ENCODE results near the gene CLDN7. TPM values are rescaled to one million over a fixed set of nuclear protein-coding genes. Genes with fewer than 3 reads are reported as not detected.
A peak's percentile ranks its signal among the peaks of the same experiment; 100 is the strongest.

The CLDN7 gene, protein sequence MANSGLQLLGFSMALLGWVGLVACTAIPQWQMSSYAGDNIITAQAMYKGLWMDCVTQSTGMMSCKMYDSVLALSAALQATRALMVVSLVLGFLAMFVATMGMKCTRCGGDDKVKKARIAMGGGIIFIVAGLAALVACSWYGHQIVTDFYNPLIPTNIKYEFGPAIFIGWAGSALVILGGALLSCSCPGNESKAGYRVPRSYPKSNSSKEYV
- total RNA-seq: 1 to 10 TPM; 1.1 to 1.2 TPM
- polyA plus RNA-seq (2013, experiment 1 of 2): 0.38 TPM
- 0.99 TPM for polyA plus RNA-seq (2013, experiment 2 of 2)
- total RNA-seq: 0 to 1.2 (median 0.31) reads per million in 172 experiments

DNA sequence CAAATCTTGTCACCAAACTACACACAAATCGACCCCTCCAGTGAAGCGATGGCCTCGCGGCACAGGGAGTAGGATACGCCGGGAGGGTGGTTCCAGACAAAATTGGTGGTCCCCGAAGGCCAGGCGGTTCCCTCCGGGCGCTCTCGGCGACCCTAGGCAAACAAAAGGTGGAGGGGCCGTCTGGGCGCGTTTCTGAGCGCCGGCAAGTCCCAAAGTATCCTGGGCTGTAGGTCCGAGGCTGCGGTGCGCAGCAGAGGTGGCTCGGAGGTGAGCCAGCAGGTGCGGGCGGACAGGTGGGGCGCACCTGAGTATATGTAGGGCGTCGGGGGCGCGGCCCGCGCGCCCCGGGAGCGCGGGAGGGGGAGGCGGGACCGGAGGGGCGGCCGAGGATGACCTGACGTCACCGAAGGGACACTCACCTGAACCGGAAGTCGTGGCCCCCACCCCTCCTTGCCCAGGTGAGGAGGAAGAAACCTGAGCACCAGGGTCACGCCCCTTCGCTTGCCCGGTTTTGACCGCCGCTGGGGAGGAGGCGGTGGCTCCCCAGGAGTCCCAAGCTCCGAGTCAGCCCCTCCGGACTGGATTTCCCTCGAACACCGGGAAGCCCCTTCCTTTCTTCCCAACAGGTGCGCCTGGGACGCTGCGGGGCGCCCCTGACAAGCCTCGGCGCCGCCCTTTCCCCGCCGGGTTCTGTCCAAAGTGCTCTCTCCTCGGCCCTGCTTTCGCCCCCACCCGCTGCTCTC lies at the start of gene CLDN7:
Gene CLDN7 (minus strand): TSS at position 287 of the 743 bp plus-strand sequence. CDS start 435 bp downstream, outside the sequence.
- POLR2A ChIA-PET: interaction anchor here (1.0 to 1.1 kb wide), 4 partner anchors 20 to 74 kb away, joined by 3 to 5 read pairs (median 4); partner anchors contain the start of genes ACAP1 and GABARAP
- peaks cover 15% of the 10 kb centered on the region for H3K27me3 Mint-ChIP-seq
- intact Hi-C loops (cut with DNase I, micrococcal nuclease): no loop called here
- H3K36me3 Mint-ChIP-seq (ENCODE audit: low read depth): peaks cover 15% of the 10 kb centered on the region
- ATAC-seq (ENCODE audit: poor library complexity) (peak; percentile 11), DNase-seq (peak in 2 of 14 experiments; percentile 30 to 51)
- Histone ChIP-seq H3K9me3 (ENCODE audit: control insufficient read depth in 1 of 2, insufficient read depth in 1 of 2, low read length in 2 of 2) (peaks cover 0 to 7% of the 10 kb centered on the region in 2 experiments), H3K27me3 (ENCODE audit: control insufficient read depth in 1 of 2, insufficient read depth in 2 of 2, low read length in 2 of 2) (peaks cover 12 to 13% of the 10 kb centered on the region in 2 experiments), H3K4me1 (ENCODE audit: insufficient read depth, low read length) (peaks cover 35% of the 10 kb centered on the region), H3K4me3 (ENCODE audit: low read length) (peak within 1 kb of the TSS; percentile 50), H3K27ac (ENCODE audit: low read depth in 1 of 2, low read length in 2 of 2) (peak within 1 kb of the TSS in 1 of 2 donors; percentile 21), H3K36me3 (ENCODE audit: insufficient read depth, low read length) (peaks cover 18% of the 10 kb centered on the region)
- H3K4me1 Mint-ChIP-seq (ENCODE audit: low read depth): peaks cover 28% of the 10 kb centered on the region
- H3K4me3 Mint-ChIP-seq: peak within 1 kb of the TSS; percentile 84
- H3K9me3 Mint-ChIP-seq: no peaks in the 10 kb centered on the region
- H3K27ac Mint-ChIP-seq: peak within 1 kb of the TSS; percentile 59
- CTCF ChIA-PET: no interaction called here
- TF ChIP-seq, protein P1, sequence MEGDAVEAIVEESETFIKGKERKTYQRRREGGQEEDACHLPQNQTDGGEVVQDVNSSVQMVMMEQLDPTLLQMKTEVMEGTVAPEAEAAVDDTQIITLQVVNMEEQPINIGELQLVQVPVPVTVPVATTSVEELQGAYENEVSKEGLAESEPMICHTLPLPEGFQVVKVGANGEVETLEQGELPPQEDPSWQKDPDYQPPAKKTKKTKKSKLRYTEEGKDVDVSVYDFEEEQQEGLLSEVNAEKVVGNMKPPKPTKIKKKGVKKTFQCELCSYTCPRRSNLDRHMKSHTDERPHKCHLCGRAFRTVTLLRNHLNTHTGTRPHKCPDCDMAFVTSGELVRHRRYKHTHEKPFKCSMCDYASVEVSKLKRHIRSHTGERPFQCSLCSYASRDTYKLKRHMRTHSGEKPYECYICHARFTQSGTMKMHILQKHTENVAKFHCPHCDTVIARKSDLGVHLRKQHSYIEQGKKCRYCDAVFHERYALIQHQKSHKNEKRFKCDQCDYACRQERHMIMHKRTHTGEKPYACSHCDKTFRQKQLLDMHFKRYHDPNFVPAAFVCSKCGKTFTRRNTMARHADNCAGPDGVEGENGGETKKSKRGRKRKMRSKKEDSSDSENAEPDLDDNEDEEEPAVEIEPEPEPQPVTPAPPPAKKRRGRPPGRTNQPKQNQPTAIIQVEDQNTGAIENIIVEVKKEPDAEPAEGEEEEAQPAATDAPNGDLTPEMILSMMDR (IDR thresholded peaks at IDR 0.05): no peak

GRCh38 chr17:7311110-7311705 lies 48.9 kb upstream of the CLDN7 start:
- POLR2A ChIA-PET: interaction anchor here (1.2 to 5.4 kb wide), 3 partner anchors 15 to 25 kb away, joined by 3 to 52 read pairs (median 46); partner anchors contain the start of genes ACAP1 and NEURL4
- Histone ChIP-seq H3K27ac (ENCODE audit: low read depth in 1 of 2, low read length in 2 of 2) (peak overlapping the region in 1 of 2 donors; percentile 97), H3K36me3 (ENCODE audit: insufficient read depth, low read length) (peaks cover 55% of the 10 kb centered on the region), H3K4me3 (ENCODE audit: low read length) (no peak overlapping the region), H3K9me3 (ENCODE audit: control insufficient read depth in 1 of 2, insufficient read depth in 1 of 2, low read length in 2 of 2) (no peaks in the 10 kb centered on the region), H3K4me1 (ENCODE audit: insufficient read depth, low read length) (peaks cover 73% of the 10 kb centered on the region), H3K27me3 (ENCODE audit: control insufficient read depth in 1 of 2, insufficient read depth in 2 of 2, low read length in 2 of 2) (no peaks in the 10 kb centered on the region)
- peak overlapping the region; percentile 98 for H3K27ac Mint-ChIP-seq
- no peaks in the 10 kb centered on the region for H3K27me3 Mint-ChIP-seq
- no peak for ATAC-seq (ENCODE audit: poor library complexity)
- no peak for DNase-seq
- CTCF ChIA-PET: no interaction called here
- H3K9me3 Mint-ChIP-seq: no peaks in the 10 kb centered on the region
- H3K4me3 Mint-ChIP-seq: peak overlapping the region; percentile 92
- H3K4me1 Mint-ChIP-seq (ENCODE audit: low read depth): peaks cover 78% of the 10 kb centered on the region
- H3K36me3 Mint-ChIP-seq (ENCODE audit: low read depth): peaks cover 85% of the 10 kb centered on the region
- TF ChIP-seq, protein P1 (IDR thresholded peaks at IDR 0.05): no peak
- intact Hi-C loops (cut with DNase I, micrococcal nuclease): no loop called here

- Histone ChIP-seq H3K36me3 (ENCODE audit: insufficient read depth, low read length) (peaks cover 55% of the 10 kb centered on the region), H3K27me3 (ENCODE audit: control insufficient read depth in 1 of 2, insufficient read depth in 2 of 2, low read length in 2 of 2) (no peaks in the 10 kb centered on the region), H3K27ac (ENCODE audit: low read depth in 1 of 2, low read length in 2 of 2) (peak overlapping the region; percentile 97 to 99), H3K4me3 (ENCODE audit: low read length) (peak overlapping the region; percentile 76), H3K9me3 (ENCODE audit: control insufficient read depth in 1 of 2, insufficient read depth in 1 of 2, low read length in 2 of 2) (no peaks in the 10 kb centered on the region), H3K4me1 (ENCODE audit: insufficient read depth, low read length) (peaks cover 64% of the 10 kb centered on the region)
- Mint-ChIP-seq H3K27ac (peak overlapping the region; percentile 98), H3K36me3 (ENCODE audit: low read depth) (peaks cover 73% of the 10 kb centered on the region), H3K4me3 (peak overlapping the region; percentile 92), H3K4me1 (ENCODE audit: low read depth) (peaks cover 68% of the 10 kb centered on the region), H3K9me3 (no peaks in the 10 kb centered on the region), H3K27me3 (no peaks in the 10 kb centered on the region)
- no peak for DNase-seq
- ATAC-seq (ENCODE audit: poor library complexity): no peak
- ChIA-PET CTCF (interaction anchor here (1.2 to 1.5 kb wide), 3 partner anchors 15 to 27 kb away, joined by 3 to 4 read pairs (median 3); partner anchors contain the start of genes ACAP1 and NEURL4), POLR2A (interaction anchor here (0.6 to 4.1 kb wide), 13 partner anchors 21 to 913 kb away, joined by 3 to 52 read pairs (median 4); partner anchors contain the start of genes ACAP1, CTDNEP1, GABARAP and MPDU1)
- TF ChIP-seq, protein P1 (IDR thresholded peaks at IDR 0.05): no peak
- intact Hi-C loops (cut with DNase I, micrococcal nuclease): loop anchor here (5.0 kb wide), 4 partner anchors 57 to 173 kb away; partner anchors contain the start of genes CTDNEP1 (in 1 of the 2), ELP5 (in 1 of the 2), FGF11 (in 1 of the 2) and POLR2A (in 1 of the 2)
Measured at GRCh38 chr17:7309628-7310027, 47.4 kb upstream of the CLDN7 start.
